ENCODE data around the gene AK5. TPM values are rescaled to one million over a fixed set of nuclear protein-coding genes. Genes with fewer than 3 reads are reported as not detected.

AK5 gene
- polyA plus RNA-seq, 3 donors: 0.34 to 0.72 (median 0.48) TPM

DNA sequence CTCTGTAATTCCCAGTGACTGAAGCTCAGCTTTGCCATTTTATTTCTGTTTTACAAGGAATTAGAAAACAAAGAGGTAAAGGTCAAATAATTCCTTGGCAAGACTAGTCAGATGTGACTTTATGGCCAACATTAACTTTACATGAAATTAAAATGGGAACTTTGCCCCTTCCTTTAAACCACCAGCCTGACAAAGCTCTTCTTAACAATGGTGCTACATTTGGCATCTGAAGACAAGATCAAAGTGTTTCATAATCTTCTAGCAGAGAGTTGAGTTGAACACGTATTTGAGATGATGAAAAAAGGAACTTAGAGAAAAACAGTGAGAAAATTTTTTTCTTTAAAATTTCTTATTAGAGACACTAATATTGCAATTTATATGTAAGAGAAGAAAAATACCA, 193.8 kb downstream of the AK5 start:
- Histone ChIP-seq H3K4me1 (ENCODE audit: control insufficient read depth in 1 of 2, insufficient read depth in 2 of 2, low read length in 2 of 2) (peaks cover 19 to 29% of the 10 kb centered on the region in 2 donors), H3K9ac (ENCODE audit: insufficient read depth, low read length, poor library complexity, severe bottlenecking) (peak overlapping the region; percentile 64), H2AFZ (ENCODE audit: insufficient read depth, low read depth, low read length, poor library complexity, severe bottlenecking) (peak overlapping the region; percentile 5), H3K27me3 (ENCODE audit: control insufficient read depth in 2 of 2, insufficient read depth in 2 of 2, low read length in 2 of 2) (no peaks in the 10 kb centered on the region), H3K4me2 (replicated peaks; ENCODE audit: extremely low read depth, low read length, poor library complexity, severe bottlenecking) (peak overlapping the region; percentile 53), H3K9me3 (replicated peaks in 1 of 2; ENCODE audit: control insufficient read depth in 1 of 2, insufficient read depth in 1 of 2, low read length in 2 of 2) (no peaks in the 10 kb centered on the region), H3K4me3 (replicated peaks in 1 of 3; ENCODE audit: low read depth in 2 of 3, low read length in 3 of 3) (no peak overlapping the region), H3K27ac (ENCODE audit: low read depth in 1 of 2, low read length in 2 of 2) (peak overlapping the region in 1 of 2 donors; percentile 92), H3K79me2 (ENCODE audit: insufficient read depth, low read length) (no peaks in the 10 kb centered on the region), H4K20me1 (ENCODE audit: insufficient read depth, low read length) (no peaks in the 10 kb centered on the region), H3K36me3 (replicated peaks in 1 of 2; ENCODE audit: control insufficient read depth in 1 of 2, insufficient read depth in 2 of 2, low read length in 2 of 2) (no peaks in the 10 kb centered on the region)
- TF ChIP-seq, protein P1, sequence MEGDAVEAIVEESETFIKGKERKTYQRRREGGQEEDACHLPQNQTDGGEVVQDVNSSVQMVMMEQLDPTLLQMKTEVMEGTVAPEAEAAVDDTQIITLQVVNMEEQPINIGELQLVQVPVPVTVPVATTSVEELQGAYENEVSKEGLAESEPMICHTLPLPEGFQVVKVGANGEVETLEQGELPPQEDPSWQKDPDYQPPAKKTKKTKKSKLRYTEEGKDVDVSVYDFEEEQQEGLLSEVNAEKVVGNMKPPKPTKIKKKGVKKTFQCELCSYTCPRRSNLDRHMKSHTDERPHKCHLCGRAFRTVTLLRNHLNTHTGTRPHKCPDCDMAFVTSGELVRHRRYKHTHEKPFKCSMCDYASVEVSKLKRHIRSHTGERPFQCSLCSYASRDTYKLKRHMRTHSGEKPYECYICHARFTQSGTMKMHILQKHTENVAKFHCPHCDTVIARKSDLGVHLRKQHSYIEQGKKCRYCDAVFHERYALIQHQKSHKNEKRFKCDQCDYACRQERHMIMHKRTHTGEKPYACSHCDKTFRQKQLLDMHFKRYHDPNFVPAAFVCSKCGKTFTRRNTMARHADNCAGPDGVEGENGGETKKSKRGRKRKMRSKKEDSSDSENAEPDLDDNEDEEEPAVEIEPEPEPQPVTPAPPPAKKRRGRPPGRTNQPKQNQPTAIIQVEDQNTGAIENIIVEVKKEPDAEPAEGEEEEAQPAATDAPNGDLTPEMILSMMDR (IDR thresholded peaks at IDR 0.05): no peak
- Mint-ChIP-seq H3K36me3 (no peaks in the 10 kb centered on the region), H3K27me3 (ENCODE audit: low read depth in 3 of 3) (no peaks in the 10 kb centered on the region), H3K9me3 (peaks cover 4 to 9% (median 8%) of the 10 kb centered on the region in 7 donors), H3K4me1 (peaks cover 36% of the 10 kb centered on the region), H3K27ac (peak overlapping the region; percentile 72 to 93 (median 88)), H3K4me3 (peak overlapping the region in 1 of 2 donors; percentile 20)
- WGBS (ENCODE audit: insufficient coverage): no CpG with 5 or more reads among the region's 1 CpG
- DNase-seq: peak; percentile 33 to 60 (median 57)
- intact Hi-C loops (cut with micrococcal nuclease): no loop called here

DNA sequence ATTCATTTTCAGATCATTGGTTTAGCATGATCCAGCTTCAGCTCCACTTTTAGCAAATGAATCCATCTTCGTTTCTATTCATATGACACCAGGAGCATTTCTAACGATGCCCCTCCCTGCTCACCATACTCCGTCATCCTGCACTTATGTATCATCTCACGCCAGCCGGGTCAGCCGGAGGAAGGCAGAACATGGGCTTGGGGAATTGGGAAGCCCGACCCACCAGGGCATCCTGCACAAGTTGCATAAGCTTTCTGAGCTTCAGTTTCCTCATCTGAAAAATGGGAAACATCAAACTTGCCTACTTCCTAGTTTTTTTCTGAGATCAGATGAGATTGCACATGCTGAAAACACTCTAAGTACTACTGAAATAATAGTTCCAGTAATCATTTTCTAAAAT, 194.7 kb downstream of the AK5 start:
- H3K9me3 Mint-ChIP-seq: peaks cover 4 to 9% (median 8%) of the 10 kb centered on the region in 7 donors
- Histone ChIP-seq H3K36me3 (replicated peaks in 1 of 2; ENCODE audit: control insufficient read depth in 1 of 2, insufficient read depth in 2 of 2, low read length in 2 of 2) (no peaks in the 10 kb centered on the region), H3K9me3 (replicated peaks in 1 of 2; ENCODE audit: control insufficient read depth in 1 of 2, insufficient read depth in 1 of 2, low read length in 2 of 2) (no peaks in the 10 kb centered on the region), H3K27me3 (ENCODE audit: control insufficient read depth in 2 of 2, insufficient read depth in 2 of 2, low read length in 2 of 2) (no peaks in the 10 kb centered on the region), H3K9ac (ENCODE audit: insufficient read depth, low read length, poor library complexity, severe bottlenecking) (peak overlapping the region; percentile 64), H3K4me2 (replicated peaks; ENCODE audit: extremely low read depth, low read length, poor library complexity, severe bottlenecking) (peak overlapping the region; percentile 53), H3K4me3 (replicated peaks in 1 of 3; ENCODE audit: low read depth in 2 of 3, low read length in 3 of 3) (peak overlapping the region in 2 of 3 experiments; percentile 9 to 29), H3K27ac (ENCODE audit: low read depth in 1 of 2, low read length in 2 of 2) (peak overlapping the region; percentile 37 to 92), H2AFZ (ENCODE audit: insufficient read depth, low read depth, low read length, poor library complexity, severe bottlenecking) (peak overlapping the region; percentile 5), H3K4me1 (ENCODE audit: control insufficient read depth in 1 of 2, insufficient read depth in 2 of 2, low read length in 2 of 2) (peaks cover 19 to 29% of the 10 kb centered on the region in 2 donors), H3K79me2 (ENCODE audit: insufficient read depth, low read length) (no peaks in the 10 kb centered on the region), H4K20me1 (ENCODE audit: insufficient read depth, low read length) (no peaks in the 10 kb centered on the region)
- peak overlapping the region in 1 of 2 donors; percentile 60 for H3K4me3 Mint-ChIP-seq
- TF ChIP-seq, protein P1 (IDR thresholded peaks at IDR 0.05): no peak
- peaks cover 36% of the 10 kb centered on the region for H3K4me1 Mint-ChIP-seq
- intact Hi-C loops (cut with micrococcal nuclease): no loop called here
- peak; percentile 87 to 95 (median 88) for DNase-seq
- 0% methylated on average over 2 of the region's 7 CpGs for WGBS (ENCODE audit: insufficient coverage)
- H3K36me3 Mint-ChIP-seq: no peaks in the 10 kb centered on the region
- H3K27me3 Mint-ChIP-seq (ENCODE audit: low read depth in 3 of 3): no peaks in the 10 kb centered on the region
- H3K27ac Mint-ChIP-seq: peak overlapping the region; percentile 87 to 93 (median 89)
